K562 (cell line): Measurements from ENCODE around the gene ERP29. TPM values are rescaled to one million over a fixed set of nuclear protein-coding genes. Genes with fewer than 3 reads are reported as not detected.
A peak's percentile ranks its signal among the peaks of the same experiment; 100 is the strongest.
"Not testable (repeated sequence)": the region's sequence is repeated elsewhere in the genome, so short reads cannot be mapped to it uniquely, and the experiment has no call there.

ENCODE experiments used
- ATAC-seq: fragments of 200-7000 bp; cut with Tn5 transposase; 3 replicates; pipeline ENCODE4 v1.9.1; 2020; ENCODE audit warnings: moderate library complexity
- BruUV-seq: library from RNA; stranded (reverse); fragments of 400-500 nt; replicated peaks from 2 replicates; lab custom pipeline; 2021; lab: Mats Ljungman, UMichigan
- CTCF ChIA-PET: fragments of 300-600 bp; formaldehyde crosslinking; extraction: SDS; loops from one replicate; lab custom pipeline; 2021; ENCODE audit warnings: low intra/inter-chr PET ratio; lab: Yijun Ruan, JAX
- POLR2A ChIA-PET: fragments of 300-600, 350-650 bp; sonication (Branson Sonifier 250); formaldehyde crosslinking; extraction: SDS; loops from one replicate; lab custom pipeline; 2021; ENCODE audit warnings: antibody characterized with exemption, inconsistent platforms; lab: Yijun Ruan, JAX
- DNase-seq, 4 experiments: peaks; one replicate each; pipeline versions ENCODE4 v3.0.0 to v3.0.0-alpha.2; 2011 to 2018; ENCODE audit warnings: low spot score in 3 of 4, mixed read lengths in 3 of 4; ENCODE audit errors: extremely low read depth in 1 of 4
- FAIRE-seq: peaks from 2 replicates; lab custom pipeline; 2011; peaks lifted over from hg19 to GRCh38; lab: Jason Lieb, UNC
- H2AFZ ChIP-seq: 2 replicates; pipeline ENCODE4 v1.6.0; 2011; ENCODE audit warnings: low read depth, low read length, control low read depth, inconsistent platforms
- H3K27ac ChIP-seq: fragments of 200-600 bp; 3 replicates; pipeline ENCODE4 v1.8.0; 2011; ENCODE audit warnings: low read depth, mild to moderate bottlenecking, control low read depth, inconsistent platforms, low read length, moderate library complexity, mixed read lengths; ENCODE audit errors: extremely low read depth
- H3K27me3 ChIP-seq, 2 experiments: fragments of 300-600 bp in 1 of 2; 2 replicates in 1 of 2; 3 replicates in 1 of 2; pipeline versions ENCODE4 v1.6.0 to v1.8.0; 2011; ENCODE audit warnings: inconsistent platforms in 2 of 2, low read length in 2 of 2, mild to moderate bottlenecking in 1 of 2, mixed read lengths in 1 of 2, moderate library complexity in 1 of 2; ENCODE audit not compliant: control insufficient read depth in 2 of 2, insufficient read depth in 2 of 2
- H3K36me3 ChIP-seq: fragments of 300-600 bp; 3 replicates; pipeline ENCODE4 v1.8.0; 2011; ENCODE audit warnings: mild to moderate bottlenecking, low read length, inconsistent platforms; ENCODE audit not compliant: control insufficient read depth, insufficient read depth
- H3K4me1 ChIP-seq, 2 experiments: fragments of 200-600 bp in 1 of 2; replicated peaks in 1 of 2; 2 replicates in 1 of 2; 3 replicates in 1 of 2; pipeline versions ENCODE4 v1.5.1 to v1.8.0; 2011; ENCODE audit warnings: inconsistent platforms in 2 of 2, low read length in 2 of 2, mild to moderate bottlenecking in 1 of 2, mixed read lengths in 1 of 2, moderate library complexity in 1 of 2; ENCODE audit not compliant: control insufficient read depth in 2 of 2, insufficient read depth in 2 of 2
- H3K4me2 ChIP-seq: 2 replicates; pipeline ENCODE4 v1.6.1; 2011; ENCODE audit warnings: low read length, control low read depth, inconsistent platforms, mixed read lengths; ENCODE audit not compliant: insufficient read depth
- H3K4me3 ChIP-seq: fragments of 200-600 bp; sonication (generic), shearing (Covaris generic); 2 replicates; pipeline ENCODE4 v1.5.1; 2016; ENCODE audit warnings: control low read depth, inconsistent platforms
- H3K79me2 ChIP-seq: fragments of 200-600 bp; 3 replicates; pipeline ENCODE4 v1.8.0; 2011; ENCODE audit warnings: low read length, inconsistent platforms; ENCODE audit not compliant: control insufficient read depth, insufficient read depth
- H3K9ac ChIP-seq, 2 experiments: 2 replicates each; pipeline versions ENCODE4 v1.6.0 to v1.6.1; 2011; ENCODE audit warnings: low read depth in 2 of 2, low read length in 2 of 2, control low read depth in 1 of 2, inconsistent platforms in 1 of 2, mild to moderate bottlenecking in 1 of 2, mixed read lengths in 1 of 2; ENCODE audit not compliant: insufficient read depth in 1 of 2
- H3K9me1 ChIP-seq: one replicate; pipeline ENCODE4 v1.6.0; 2011; ENCODE audit warnings: inconsistent platforms, mild to moderate bottlenecking, low read length, moderate library complexity; ENCODE audit not compliant: control insufficient read depth, insufficient read depth
- H3K9me3 ChIP-seq: replicated peaks from 2 replicates; pipeline ENCODE4 v1.5.1; 2011; ENCODE audit warnings: low read depth, low read length, inconsistent platforms; ENCODE audit not compliant: control insufficient read depth, insufficient read depth
- H4K20me1 ChIP-seq: replicated peaks from 2 replicates; pipeline ENCODE4 v1.6.1; 2011; ENCODE audit warnings: low read length, inconsistent platforms, mixed read lengths; ENCODE audit not compliant: control insufficient read depth, insufficient read depth
- CEBPB ChIP-seq: fragments of 450-650 bp; IDR thresholded peaks from 2 replicates; pipeline ENCODE4 v1.6.1; 2016; ENCODE audit warnings: missing genetic modification characterization, missing compliant biosample characterization
- CEBPG ChIP-seq, 3 experiments: fragments of 200-800 bp in 1 of 3; sonication (Bioruptor generic) in 1 of 3; sonication (generic) in 1 of 3; formaldehyde crosslinking in 1 of 3; IDR thresholded peaks in 2 of 3; conservative IDR thresholded peaks in 1 of 3; 2 replicates each; pipeline versions ENCODE4 v1.6.1 to v1.8.0; 2016 to 2022; ENCODE audit warnings: missing compliant biosample characterization in 2 of 3, missing genetic modification characterization in 2 of 3, mild to moderate bottlenecking in 1 of 3, missing genetic modification reagents in 1 of 3
- ZNF121 ChIP-seq: sonication (generic); formaldehyde crosslinking; conservative IDR thresholded peaks from 2 replicates; pipeline ENCODE4 v1.8.0; 2022; ENCODE audit warnings: missing genetic modification reagents
- WGBS: fragments of 100-300 bp; shearing (Covaris generic); methylation state at CpG from one replicate; pipeline ENCODE4 v1.1.6; 2016; ENCODE audit warnings: low coverage, mixed read lengths; ENCODE audit not compliant: insufficient coverage; ENCODE audit errors: missing lambda C conversion rate; 5-methylcytosine and 5-hydroxymethylcytosine counted together
- in situ Hi-C: fragments of 300-500 bp; cut with MboI; formaldehyde crosslinking; loops from 4 replicates; pipeline ENCODE4 v1.15.0; 2018; ENCODE audit warnings: inconsistent platforms, mixed read lengths
- intact Hi-C: fragments of 100-400 bp; cut with micrococcal nuclease; formaldehyde crosslinking; loops from 2 replicates; pipeline ENCODE4 v1.14.2; 2022
- polyA plus RNA-seq, 8 experiments: library from polyadenylated mRNA; depleted of rRNA in 4 of 8; stranded (reverse) in 5 of 8; unstranded in 3 of 8; fragments of >200 nt; fragmentation: Nextera tagmentation in 2 of 8; fragmentation: Illumina TruSeq in 1 of 8; extraction: Ambion mirVana in 2 of 8; extraction: Trizol in 1 of 8; gene quantifications; 2 replicates each; pipeline versions ENCODE4 v1.2.1 to v1.2.3, GENCODE V29; 2011 to 2014; ENCODE audit warnings: inconsistent platforms in 1 of 8, missing spikeins in 1 of 8
- total RNA-seq, 7 experiments: library from RNA; depleted of rRNA in 6 of 7; stranded (reverse); fragments of >200 nt in 6 of 7; fragmentation: Illumina TruSeq in 2 of 7; extraction: Trizol in 2 of 7; gene quantifications; 2 replicates each; pipeline versions ENCODE4 v1.2.1 to v1.2.3, GENCODE V29; 2011 to 2021; ENCODE audit warnings: low replicate concordance in 1 of 7
- TF ChIP-seq, protein P1 (sequence below): sonication (generic); formaldehyde crosslinking; IDR thresholded peaks from 2 replicates; pipeline ENCODE4 v1.8.1; 2023; ENCODE audit warnings: mild to moderate bottlenecking, missing genetic modification reagents

The ERP29 gene
- total and polyA plus RNA-seq, 9 of the 15 experiments (the other 6 are each of a cell fraction or from before 2014, with no cell fraction given): 42.4 to 146 (median 111) TPM

GRCh38 chr12:112036614-112037013, 23.4 kb downstream of the ERP29 start:
- CTCF ChIA-PET; H2AFZ ChIP-seq; H3K9me3 ChIP-seq; H3K27me3 ChIP-seq; ATAC-seq; H3K79me2 ChIP-seq; H3K4me2 ChIP-seq; H3K9ac ChIP-seq; H3K4me3 ChIP-seq; intact Hi-C loops; in situ Hi-C loops; FAIRE-seq; H3K4me1 ChIP-seq; BruUV-seq; H3K9me1 ChIP-seq; H4K20me1 ChIP-seq; H3K27ac ChIP-seq; DNase-seq; TF ChIP-seq CEBPG (tag; conservative IDR thresholded peaks at IDR 0.05 in 1 of 2, IDR thresholded peaks at IDR 0.05 in 1 of 2): not testable (repeated sequence)
- peak; percentile 87 for TF ChIP-seq ZNF121 (CRISPR knock-in tag)
- TF ChIP-seq, protein P1, sequence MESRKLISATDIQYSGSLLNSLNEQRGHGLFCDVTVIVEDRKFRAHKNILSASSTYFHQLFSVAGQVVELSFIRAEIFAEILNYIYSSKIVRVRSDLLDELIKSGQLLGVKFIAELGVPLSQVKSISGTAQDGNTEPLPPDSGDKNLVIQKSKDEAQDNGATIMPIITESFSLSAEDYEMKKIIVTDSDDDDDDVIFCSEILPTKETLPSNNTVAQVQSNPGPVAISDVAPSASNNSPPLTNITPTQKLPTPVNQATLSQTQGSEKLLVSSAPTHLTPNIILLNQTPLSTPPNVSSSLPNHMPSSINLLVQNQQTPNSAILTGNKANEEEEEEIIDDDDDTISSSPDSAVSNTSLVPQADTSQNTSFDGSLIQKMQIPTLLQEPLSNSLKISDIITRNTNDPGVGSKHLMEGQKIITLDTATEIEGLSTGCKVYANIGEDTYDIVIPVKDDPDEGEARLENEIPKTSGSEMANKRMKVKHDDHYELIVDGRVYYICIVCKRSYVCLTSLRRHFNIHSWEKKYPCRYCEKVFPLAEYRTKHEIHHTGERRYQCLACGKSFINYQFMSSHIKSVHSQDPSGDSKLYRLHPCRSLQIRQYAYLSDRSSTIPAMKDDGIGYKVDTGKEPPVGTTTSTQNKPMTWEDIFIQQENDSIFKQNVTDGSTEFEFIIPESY (CRISPR knock-in tag): peak; percentile 56; the same call in 1 of the 2 replicates
- TF ChIP-seq CEBPG (CRISPR knock-in tag; IDR thresholded peaks at IDR 0.05): peak; percentile 25; the same call in 1 of the 2 replicates
- peak; percentile 65 for TF ChIP-seq CEBPB (tag)
- POLR2A ChIA-PET: interaction anchor here (1.0 to 1.2 kb wide), 2 partner anchors 14 to 15 kb away, joined by 3 read pairs; no protein-coding TSS in a partner anchor
- 93% methylated on average over 11 of the region's 12 CpGs for WGBS
- H3K36me3 ChIP-seq: peaks cover 93% of the 10 kb centered on the region
